Brain microvascular endothelial cell (primary cell): ENCODE results near the gene TC2N.

Experiments
- DNase-seq: peaks from one replicate; pipeline ENCODE4 v3.0.0-alpha.2; 2020
- H3K27ac ChIP-seq: fragments of 250-450 bp; sonication (Bioruptor Pico); 2 replicates; pipeline ENCODE4 v1.5.1; 2020; ENCODE audit warnings: mild to moderate bottlenecking, moderate library complexity
- H3K27me3 ChIP-seq: fragments of 250-450 bp; sonication (Bioruptor Pico); replicated peaks from 2 replicates; pipeline ENCODE4 v1.5.1; 2020; ENCODE audit warnings: mild to moderate bottlenecking
- H3K36me3 ChIP-seq: fragments of 250-450 bp; sonication (Bioruptor Pico); replicated peaks from 2 replicates; pipeline ENCODE4 v1.5.1; 2020; ENCODE audit warnings: mild to moderate bottlenecking
- H3K4me3 ChIP-seq: 2 replicates; pipeline ENCODE4 v1.5.1; 2011; ENCODE audit warnings: low read depth, mild to moderate bottlenecking, control low read depth, low read length, moderate library complexity
- in situ Hi-C: cut with HindIII; loops from 2 replicates; pipeline ENCODE4 v1.10.0; 2017; ENCODE audit warnings: low sequenced_read_pairs, low pct_ligation_motif_present
- TF ChIP-seq, protein P1 (sequence below): IDR thresholded peaks from 2 replicates; pipeline ENCODE4 v1.5.1; 2011; ENCODE audit warnings: low read depth, mild to moderate bottlenecking, moderate library complexity, low read length, control low read depth, inconsistent platforms; ENCODE audit errors: missing control alignments

Gene TC2N

DNA sequence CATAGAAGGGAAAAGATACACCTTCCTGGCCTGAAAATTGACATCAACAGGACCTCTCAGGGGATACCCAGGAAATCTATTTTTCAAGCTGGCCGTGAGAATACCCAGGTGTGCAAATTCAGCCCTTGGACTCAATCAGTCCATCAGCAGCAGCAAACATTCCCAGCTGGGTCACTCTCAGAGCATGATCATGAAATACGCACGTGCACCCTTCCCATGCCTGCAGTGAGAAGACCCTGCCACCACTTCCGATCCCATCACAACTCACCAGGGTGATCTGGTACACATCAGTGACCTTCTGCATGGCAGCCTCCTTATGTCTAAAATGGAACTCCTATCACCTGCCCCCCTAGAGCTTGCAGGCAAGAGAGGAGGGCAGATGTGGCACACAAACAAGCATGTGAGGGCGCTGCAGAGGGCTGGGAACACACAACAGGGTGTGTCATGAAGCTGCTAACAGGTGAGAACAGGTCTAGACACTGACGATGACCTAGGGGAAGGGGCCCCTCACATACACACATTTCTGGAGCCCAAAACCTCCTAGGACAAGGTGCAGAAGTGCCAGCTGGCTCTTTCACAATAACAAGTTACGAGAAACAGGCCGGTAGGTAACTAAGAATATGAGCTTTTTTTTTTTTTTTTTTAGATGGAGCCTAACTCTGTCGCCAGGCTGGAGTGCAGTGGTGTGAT, 37.8 kb upstream of the TC2N start:
- TF ChIP-seq, protein P1, sequence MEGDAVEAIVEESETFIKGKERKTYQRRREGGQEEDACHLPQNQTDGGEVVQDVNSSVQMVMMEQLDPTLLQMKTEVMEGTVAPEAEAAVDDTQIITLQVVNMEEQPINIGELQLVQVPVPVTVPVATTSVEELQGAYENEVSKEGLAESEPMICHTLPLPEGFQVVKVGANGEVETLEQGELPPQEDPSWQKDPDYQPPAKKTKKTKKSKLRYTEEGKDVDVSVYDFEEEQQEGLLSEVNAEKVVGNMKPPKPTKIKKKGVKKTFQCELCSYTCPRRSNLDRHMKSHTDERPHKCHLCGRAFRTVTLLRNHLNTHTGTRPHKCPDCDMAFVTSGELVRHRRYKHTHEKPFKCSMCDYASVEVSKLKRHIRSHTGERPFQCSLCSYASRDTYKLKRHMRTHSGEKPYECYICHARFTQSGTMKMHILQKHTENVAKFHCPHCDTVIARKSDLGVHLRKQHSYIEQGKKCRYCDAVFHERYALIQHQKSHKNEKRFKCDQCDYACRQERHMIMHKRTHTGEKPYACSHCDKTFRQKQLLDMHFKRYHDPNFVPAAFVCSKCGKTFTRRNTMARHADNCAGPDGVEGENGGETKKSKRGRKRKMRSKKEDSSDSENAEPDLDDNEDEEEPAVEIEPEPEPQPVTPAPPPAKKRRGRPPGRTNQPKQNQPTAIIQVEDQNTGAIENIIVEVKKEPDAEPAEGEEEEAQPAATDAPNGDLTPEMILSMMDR, result no peak
- no peak for DNase-seq
- in situ Hi-C loops, result no loop called here
- Histone ChIP-seq H3K36me3 (no peaks in the 10 kb centered on the region), H3K27ac (no peak overlapping the region), H3K27me3 (no peaks in the 10 kb centered on the region), H3K4me3 (no peak overlapping the region)

GRCh38 chr14:91904483-91904882, 37.1 kb upstream of the TC2N start:
- in situ Hi-C loops, result no loop called here
- TF ChIP-seq, protein P1, result no peak
- no peak overlapping the region for H3K27ac ChIP-seq

DNA sequence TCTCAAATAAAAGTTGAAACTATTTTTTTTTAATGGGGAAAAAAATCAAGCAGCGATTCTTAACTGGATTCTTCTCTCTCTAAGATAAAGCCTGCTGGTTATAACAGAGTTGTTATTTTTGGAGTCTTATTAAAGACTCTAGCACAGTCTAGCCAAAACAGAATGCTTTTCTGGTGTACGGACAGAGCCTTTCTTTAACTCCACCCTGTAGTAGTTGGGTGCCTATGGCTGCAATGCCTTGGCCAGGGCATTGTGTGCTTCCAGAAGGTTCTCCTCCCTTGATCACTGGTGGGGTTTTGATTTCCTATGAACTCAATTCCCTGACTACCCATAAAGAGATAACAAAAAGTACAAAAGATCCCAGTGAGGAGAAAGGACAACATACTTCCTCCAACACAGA, 35.7 kb upstream of the TC2N start:
- in situ Hi-C loops, result no loop called here
- H3K36me3 ChIP-seq, result no peaks in the 10 kb centered on the region
- TF ChIP-seq, protein P1, result no peak
- DNase-seq, result no peak
- no peak overlapping the region for H3K27ac ChIP-seq
- no peak overlapping the region for H3K4me3 ChIP-seq
- H3K27me3 ChIP-seq, result no peaks in the 10 kb centered on the region

More at GRCh38 chr14:91904483-91904882, 37.1 kb upstream of the TC2N start:
- Histone ChIP-seq H3K27me3 (no peaks in the 10 kb centered on the region), H3K36me3 (no peaks in the 10 kb centered on the region), H3K4me3 (no peak overlapping the region)
- DNase-seq, result no peak

DNA sequence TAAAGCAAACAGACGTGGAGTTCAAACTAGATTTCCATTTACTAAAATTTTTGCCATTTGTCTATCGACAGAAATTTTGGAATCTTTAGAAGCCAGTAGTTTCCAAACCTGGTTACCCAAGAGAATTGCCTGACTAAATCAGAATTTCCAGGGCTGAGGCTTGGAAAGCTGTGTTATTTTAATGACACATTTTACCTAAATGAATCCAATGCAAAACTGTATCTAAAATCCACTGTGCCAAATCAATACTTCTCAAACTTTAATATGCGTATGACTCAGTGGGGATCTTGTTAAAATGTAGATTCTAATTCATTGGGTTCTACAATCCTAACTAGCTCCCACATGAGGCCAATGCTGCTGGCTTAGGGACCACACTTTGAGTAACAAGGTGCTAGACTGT, 35.0 kb upstream of the TC2N start:
- no peak for DNase-seq
- in situ Hi-C loops, result no loop called here
- Histone ChIP-seq H3K36me3 (no peaks in the 10 kb centered on the region), H3K27me3 (no peaks in the 10 kb centered on the region), H3K4me3 (no peak overlapping the region), H3K27ac (no peak overlapping the region)
- TF ChIP-seq, protein P1, result no peak

GRCh38 chr14:91901449-91902226, 34.3 kb upstream of the TC2N start:
- TF ChIP-seq, protein P1, result no peak
- no peak for DNase-seq
- no peaks in the 10 kb centered on the region for H3K36me3 ChIP-seq
- H3K4me3 ChIP-seq, result no peak overlapping the region
- H3K27me3 ChIP-seq, result no peaks in the 10 kb centered on the region
- H3K27ac ChIP-seq, result no peak overlapping the region
- in situ Hi-C loops, result no loop called here

DNA sequence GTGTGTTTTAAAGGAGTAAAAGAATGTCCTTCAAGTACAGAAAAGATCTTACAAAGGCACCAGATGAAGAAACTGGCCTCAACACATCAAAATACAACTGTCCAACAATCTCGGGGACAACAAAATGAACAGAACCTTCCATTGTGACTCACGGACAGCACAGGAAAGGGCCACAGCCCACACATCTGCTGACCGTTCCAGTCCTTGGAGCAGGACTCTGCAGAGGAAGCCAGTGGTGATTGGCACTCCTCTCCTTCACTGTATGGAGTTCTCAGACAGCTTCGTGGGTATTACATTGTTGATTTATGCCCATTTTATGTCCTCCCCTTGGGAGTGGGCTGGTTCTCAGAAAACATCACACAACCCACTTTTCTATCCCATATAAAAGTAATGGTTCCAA, 32.5 kb upstream of the TC2N start:
- Histone ChIP-seq H3K27ac (no peak overlapping the region), H3K36me3 (no peaks in the 10 kb centered on the region), H3K27me3 (no peaks in the 10 kb centered on the region), H3K4me3 (no peak overlapping the region)
- in situ Hi-C loops, result no loop called here
- no peak for DNase-seq
- TF ChIP-seq, protein P1, result no peak
